ENCODE data around the gene BCAN. TPM values are rescaled to one million over a fixed set of nuclear protein-coding genes. Genes with fewer than 3 reads are reported as not detected.

Gene BCAN
- total RNA-seq, 1 donor from 2014 or later, result 52.2 TPM

GRCh38 chr1:156658496-156658895 is 16.6 kb downstream of the BCAN start:
- DNase-seq (ENCODE audit: low spot score in 2 of 2) (no peak), FAIRE-seq (no peak)

DNA sequence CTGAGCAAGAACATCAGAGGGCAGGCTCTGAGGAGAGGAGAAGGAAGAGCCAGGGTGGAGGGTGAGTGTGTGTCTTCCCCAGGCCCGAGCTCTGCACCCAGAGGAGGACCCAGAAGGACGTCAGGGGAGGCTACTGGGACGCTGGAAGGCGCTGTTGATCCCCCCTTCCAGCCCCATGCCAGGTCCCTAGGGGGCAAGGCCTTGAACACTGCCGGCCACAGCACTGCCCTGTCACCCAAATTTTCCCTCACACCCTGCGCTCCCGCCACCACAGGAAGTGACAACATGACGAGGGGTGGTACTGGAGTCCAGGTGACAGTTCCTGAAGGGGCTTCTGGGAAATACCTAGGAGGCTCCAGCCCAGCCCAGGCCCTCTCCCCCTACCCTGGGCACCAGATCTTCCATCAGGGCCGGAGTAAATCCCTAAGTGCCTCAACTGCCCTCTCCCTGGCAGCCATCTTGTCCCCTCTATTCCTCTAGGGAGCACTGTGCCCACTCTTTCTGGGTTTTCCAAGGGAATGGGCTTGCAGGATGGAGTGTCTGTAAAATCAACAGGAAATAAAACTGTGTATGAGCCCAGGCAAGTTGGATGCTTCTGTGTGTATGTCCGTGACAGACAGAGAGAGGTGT is 17.1 kb downstream of the BCAN start:
- FAIRE-seq, result no peak
- DNase-seq (ENCODE audit: low spot score in 2 of 2), result no peak

DNA sequence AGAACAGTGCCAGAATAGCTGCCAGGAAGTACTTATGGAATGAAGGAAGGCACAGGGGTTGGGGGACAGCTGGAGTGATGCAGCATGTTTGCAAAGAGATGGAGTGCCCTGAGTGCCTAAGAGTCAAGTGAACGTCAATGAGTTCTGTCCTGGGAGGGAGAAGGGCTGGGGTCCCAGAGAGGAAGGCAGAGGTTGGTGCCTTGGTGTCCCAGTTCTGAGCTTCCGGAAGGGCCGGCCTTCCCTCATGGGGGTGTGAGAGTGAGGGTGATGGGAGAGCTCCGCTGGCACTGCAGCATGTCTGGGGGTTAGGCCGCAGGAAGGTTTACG is 17.7 kb downstream of the BCAN start:
- FAIRE-seq (no peak), DNase-seq (ENCODE audit: low spot score in 2 of 2) (no peak)

DNA sequence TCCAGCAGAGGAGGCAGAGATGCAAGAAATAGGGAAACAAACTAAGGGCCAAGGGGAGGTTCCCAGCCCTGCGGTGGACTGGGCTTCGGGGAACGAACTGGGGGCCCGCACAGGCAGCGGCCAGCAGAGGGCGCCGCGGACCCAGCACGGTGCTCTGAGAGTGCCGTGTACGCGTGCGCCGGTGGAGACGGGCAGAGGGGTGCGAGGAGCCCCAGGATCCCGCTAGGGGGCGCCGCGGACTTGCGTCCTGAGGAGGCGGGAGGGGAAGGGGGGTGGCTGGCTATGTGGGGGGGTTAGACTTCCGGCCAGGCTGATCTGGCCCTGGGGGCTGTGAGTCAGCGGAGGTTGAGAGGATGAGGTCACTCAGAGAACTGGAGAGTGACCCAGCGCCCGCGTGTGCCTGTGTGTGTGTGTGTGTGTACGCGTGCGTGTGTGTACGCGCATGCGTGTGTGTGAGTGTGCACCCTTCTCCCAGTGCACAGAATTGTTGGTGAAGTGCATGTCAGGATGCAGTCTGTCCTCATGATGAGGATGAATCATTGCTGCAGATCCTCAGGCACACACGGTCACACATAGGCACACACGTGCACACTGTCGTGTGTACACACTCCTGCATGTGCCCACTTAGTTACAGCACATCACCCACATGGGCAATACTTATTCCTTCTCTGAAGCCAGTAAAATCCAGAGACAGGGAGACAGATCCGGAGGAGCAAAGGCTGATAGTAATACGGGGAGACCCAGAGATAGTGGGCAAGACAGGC is 18.3 kb downstream of the BCAN start:
- FAIRE-seq, result no peak

DNA sequence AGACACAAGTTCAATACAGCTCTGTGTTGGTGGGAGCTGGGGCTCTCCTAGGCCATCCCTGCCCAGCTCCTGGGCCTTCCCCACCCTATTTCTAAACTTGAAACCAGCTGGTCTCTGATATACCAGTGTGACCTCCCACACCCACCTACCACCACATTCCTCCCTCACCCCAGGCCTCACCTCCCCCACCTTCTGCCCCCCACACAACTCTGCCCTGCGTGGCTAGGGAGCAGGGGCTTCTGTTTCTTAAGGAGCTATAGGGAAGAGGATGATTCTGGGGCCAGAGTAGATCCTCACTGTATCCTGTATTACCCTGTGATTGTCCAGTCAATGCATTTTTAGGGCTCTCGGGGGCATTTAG is 18.8 kb downstream of the BCAN start:
- FAIRE-seq (no peak), DNase-seq (ENCODE audit: low spot score in 2 of 2) (peak in 1 of 2 donors; percentile 7)

More for the DNA sequence above, 18.3 kb downstream of the BCAN start:
- peak; percentile 89 to 99 for DNase-seq (ENCODE audit: low spot score in 2 of 2)

- FAIRE-seq, result no peak
- peak in 1 of 2 donors; percentile 71 for DNase-seq (ENCODE audit: low spot score in 2 of 2)
Observed at GRCh38 chr1:156662005-156662799, 20.3 kb downstream of the BCAN start.

DNA sequence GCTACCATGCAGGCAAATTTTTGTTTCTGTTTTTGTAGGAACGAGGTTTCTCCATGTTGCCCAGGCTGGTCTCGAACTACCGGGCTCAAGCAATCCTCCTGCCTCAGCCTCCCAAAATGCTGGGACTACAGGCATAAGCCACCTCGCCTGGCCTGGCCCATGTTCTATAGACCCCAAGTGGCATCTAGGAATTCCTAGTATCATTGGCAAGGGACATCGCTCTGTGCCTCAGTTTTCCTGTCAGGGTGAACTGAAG is 20.8 kb downstream of the BCAN start:
- DNase-seq (ENCODE audit: low spot score in 2 of 2) (no peak), FAIRE-seq (no peak)

GRCh38 chr1:156663178-156663577 is 21.3 kb downstream of the BCAN start:
- no peak for FAIRE-seq
- peak in 1 of 2 donors; percentile 19 for DNase-seq (ENCODE audit: low spot score in 2 of 2)

DNA sequence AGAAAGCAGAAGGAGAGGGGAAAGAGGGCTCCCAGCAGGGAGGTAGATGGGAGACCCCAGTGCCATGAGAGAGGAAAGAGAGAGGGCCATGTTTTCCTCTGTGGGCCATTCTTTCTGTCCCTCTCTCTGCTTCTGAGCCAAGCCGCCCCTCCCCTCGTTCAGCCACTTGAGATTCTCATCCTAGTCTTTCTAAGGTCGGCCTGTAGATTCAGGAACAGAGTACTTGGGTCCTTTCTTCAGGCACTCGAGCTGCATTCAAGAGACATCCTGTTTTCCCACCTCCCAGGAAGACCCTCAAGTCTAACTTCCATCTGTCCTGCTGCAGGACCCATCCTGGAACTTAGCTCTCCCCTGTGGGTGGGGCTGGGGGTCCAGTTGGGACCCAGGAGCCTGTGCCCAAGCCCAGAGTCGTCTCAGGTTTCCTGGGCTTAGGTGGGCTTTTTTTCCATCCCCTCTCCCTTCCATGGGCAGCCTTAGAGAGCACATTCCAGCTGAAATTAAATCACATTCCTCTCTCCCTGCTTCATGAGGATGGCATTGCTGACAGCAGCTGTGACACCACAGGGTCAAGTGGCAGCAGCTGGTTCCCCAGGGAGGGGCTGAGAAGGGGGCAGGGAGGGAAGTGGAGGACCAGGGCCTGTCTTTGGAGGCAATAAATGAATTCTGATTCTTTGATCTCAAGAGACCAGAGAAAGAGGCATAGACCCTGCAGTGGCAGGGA is 22.3 kb downstream of the BCAN start:
- no peak for FAIRE-seq
- DNase-seq (ENCODE audit: low spot score in 2 of 2), result peak in 1 of 2 donors; percentile 18

GRCh38 chr1:156664767-156665411 is 23.0 kb downstream of the BCAN start:
- no peak for FAIRE-seq
- no peak for DNase-seq (ENCODE audit: low spot score in 2 of 2)

DNA sequence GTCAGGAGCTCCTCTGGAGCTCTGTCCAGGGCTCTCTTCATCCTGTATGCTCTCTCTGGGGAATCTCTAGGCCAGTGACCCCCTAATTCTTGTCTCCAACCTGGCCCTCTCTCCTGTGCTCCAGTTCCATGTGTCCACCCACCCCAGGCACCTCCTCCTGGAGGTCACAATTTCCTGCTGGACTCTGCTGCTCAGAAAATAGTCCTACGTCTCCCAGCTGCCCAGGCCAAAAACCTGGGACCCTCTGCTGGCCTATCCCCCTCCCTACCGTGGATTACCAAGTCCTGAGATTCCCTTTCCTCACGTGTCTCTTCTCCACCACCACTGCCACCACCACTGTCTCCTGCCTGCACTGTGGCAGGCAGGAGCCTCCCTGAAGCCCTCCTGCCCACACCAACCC is 23.6 kb downstream of the BCAN start:
- no peak for DNase-seq (ENCODE audit: low spot score in 2 of 2)
- FAIRE-seq, result no peak

GRCh38 chr1:156666862-156667609 is 25.1 kb downstream of the BCAN start:
- no peak for FAIRE-seq
- DNase-seq (ENCODE audit: low spot score in 2 of 2), result no peak

- DNase-seq (ENCODE audit: low spot score in 2 of 2) (no peak), FAIRE-seq (no peak)
Observed at GRCh38 chr1:156667610-156667967, 25.7 kb downstream of the BCAN start.

DNA sequence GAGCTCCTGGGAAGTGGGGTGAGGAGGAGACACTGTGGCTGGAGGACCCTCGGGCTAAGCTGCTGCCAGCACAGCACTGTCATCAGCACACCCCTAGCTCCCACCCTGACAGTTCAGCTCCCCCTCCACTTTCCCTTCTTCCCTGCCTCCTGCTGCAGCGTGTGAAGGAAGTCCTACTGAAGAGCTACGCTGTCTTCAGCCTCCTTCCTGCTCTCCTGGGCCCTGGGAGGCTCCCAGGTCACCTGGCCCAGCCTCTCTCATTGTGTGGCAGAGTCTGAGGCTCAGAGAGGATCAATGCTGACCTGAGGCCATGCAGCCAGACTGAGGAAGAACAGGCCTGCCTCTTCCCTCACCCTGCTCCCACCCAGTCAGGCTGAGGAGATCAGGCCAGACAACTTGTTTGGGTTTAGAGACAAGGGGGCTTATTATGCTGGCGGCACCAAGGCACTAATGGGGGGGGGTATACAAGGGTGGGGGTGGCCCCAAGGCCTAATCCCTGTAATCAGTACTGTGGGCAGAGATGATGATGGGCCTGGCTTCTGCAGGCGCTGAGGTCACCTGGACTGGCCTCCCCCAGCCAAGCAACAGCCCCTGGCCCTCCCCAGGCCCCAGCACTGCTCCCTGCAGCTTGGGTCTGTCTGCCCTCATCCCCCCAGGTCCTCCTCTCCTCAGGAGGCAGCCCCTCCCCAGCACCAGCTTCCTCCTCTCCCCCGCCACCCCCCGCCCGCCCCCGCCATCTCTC is 26.2 kb downstream of the BCAN start:
- DNase-seq (ENCODE audit: low spot score in 2 of 2) (no peak), FAIRE-seq (no peak)

- no peak for FAIRE-seq
- DNase-seq (ENCODE audit: low spot score in 2 of 2), result no peak
Observed at GRCh38 chr1:156668801-156669637, 27.1 kb downstream of the BCAN start.

- FAIRE-seq, result no peak
- DNase-seq (ENCODE audit: low spot score in 2 of 2), result no peak
Observed at GRCh38 chr1:156669794-156670193, 27.9 kb downstream of the BCAN start.

DNA sequence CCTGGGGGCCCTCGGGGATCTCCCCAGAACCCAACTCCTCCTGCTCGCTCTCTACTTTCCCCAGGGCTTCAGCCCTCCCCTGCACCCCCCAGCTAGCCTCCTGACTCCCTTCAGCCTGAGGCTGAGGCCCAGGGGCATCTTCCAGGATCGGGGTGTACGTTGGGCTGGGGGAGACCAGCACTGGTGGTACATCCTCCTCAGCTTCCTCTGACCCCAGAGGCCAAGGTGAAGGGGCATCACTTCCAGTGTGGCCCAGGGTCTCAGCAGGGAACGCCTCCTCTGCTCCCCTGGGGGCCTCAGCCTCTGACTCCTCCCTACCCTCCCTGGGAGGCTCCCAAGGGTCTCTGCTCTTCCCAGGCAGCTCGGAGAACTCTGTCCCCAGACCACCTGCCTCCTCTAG is 28.4 kb downstream of the BCAN start:
- FAIRE-seq, result no peak

DNA sequence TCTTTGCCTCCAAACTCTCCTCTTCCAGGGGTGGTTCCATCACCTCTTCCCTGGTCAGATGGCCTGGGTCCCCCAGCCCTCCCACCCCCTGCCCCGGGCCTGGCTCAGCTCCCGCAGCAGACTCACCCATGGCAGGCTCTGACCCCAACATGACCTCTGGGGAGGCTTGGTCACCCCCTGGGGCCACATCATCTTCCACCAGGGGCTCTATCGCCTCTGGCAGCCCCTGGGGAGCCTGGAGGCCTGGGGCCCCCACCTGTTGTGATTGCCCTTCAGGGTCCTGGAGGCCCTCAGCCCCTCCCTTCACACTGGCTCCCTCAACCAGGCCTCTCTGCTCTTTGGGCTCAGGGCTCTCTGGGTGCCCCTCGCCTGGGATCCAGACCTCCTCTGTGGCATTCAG is 28.9 kb downstream of the BCAN start:
- FAIRE-seq, result no peak
- no peak for DNase-seq (ENCODE audit: low spot score in 2 of 2)

More for the DNA sequence above, 28.4 kb downstream of the BCAN start:
- DNase-seq (ENCODE audit: low spot score in 2 of 2), result no peak
